ENCODE results near the gene TBCB. TPM values are rescaled to one million over a fixed set of nuclear protein-coding genes. Genes with fewer than 3 reads are reported as not detected.
A peak's percentile ranks its signal among the peaks of the same experiment; 100 is the strongest.

The TBCB gene
- total RNA-seq, 1 donor from 2014 or later: 172 TPM

DNA sequence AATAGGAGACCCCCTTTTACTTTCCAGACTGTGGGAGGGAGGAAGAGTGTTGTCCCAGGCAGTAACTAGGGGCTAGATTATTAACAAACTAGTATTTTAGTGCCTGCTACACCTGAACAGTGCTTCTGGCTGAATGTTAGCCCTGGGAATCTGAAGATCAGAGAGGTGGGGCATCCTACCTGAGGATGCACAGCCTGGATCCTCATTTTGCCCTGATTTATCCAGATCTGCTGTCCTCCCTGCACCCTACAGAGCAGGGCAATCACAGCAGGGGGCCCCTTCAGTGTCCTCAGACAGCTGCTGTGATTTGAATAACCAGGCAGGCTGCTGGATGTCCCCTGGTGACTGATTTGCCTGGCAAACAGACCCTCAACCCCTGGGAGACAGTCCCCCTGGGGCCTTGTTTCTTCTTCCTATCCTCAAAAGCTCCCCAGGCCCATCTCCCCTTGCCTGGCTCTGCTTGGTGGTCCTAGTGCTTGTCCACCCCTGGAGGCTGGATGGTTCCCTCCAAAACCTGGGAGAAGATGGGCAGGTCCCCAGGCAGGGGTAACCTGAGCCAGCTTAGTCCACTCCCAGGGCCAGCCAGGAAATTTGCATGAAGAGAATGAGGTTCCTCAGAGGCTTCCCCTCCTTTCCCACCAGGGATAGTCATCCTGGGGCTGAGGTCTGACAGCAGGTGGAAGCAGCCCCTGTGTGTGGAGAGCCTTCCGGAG lies 4.6 kb upstream of the TBCB start, which contains the start of gene OVOL3:
Gene OVOL3, plus strand, starts transcription at position 657 of the 713 bp plus-strand sequence. CDS start 60 bp downstream, outside the sequence.
- no peaks in the 10 kb centered on the region for H3K27me3 Mint-ChIP-seq (ENCODE audit: unreplicated experiment)
- H3K36me3 Mint-ChIP-seq (ENCODE audit: unreplicated experiment): peaks cover 4% of the 10 kb centered on the region
- H3K27ac Mint-ChIP-seq (ENCODE audit: unreplicated experiment): no peak within 1 kb of the TSS
- DNase-seq (ENCODE audit: extremely low spot score, unreplicated experiment): no peak
- TF ChIP-seq, protein P1, sequence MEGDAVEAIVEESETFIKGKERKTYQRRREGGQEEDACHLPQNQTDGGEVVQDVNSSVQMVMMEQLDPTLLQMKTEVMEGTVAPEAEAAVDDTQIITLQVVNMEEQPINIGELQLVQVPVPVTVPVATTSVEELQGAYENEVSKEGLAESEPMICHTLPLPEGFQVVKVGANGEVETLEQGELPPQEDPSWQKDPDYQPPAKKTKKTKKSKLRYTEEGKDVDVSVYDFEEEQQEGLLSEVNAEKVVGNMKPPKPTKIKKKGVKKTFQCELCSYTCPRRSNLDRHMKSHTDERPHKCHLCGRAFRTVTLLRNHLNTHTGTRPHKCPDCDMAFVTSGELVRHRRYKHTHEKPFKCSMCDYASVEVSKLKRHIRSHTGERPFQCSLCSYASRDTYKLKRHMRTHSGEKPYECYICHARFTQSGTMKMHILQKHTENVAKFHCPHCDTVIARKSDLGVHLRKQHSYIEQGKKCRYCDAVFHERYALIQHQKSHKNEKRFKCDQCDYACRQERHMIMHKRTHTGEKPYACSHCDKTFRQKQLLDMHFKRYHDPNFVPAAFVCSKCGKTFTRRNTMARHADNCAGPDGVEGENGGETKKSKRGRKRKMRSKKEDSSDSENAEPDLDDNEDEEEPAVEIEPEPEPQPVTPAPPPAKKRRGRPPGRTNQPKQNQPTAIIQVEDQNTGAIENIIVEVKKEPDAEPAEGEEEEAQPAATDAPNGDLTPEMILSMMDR (IDR thresholded peaks at IDR 0.05): no peak
- peak within 1 kb of the TSS; percentile 6 for H3K4me3 Mint-ChIP-seq (ENCODE audit: unreplicated experiment)
- peaks cover 14% of the 10 kb centered on the region for H3K4me1 Mint-ChIP-seq (ENCODE audit: unreplicated experiment)
- H3K9me3 Mint-ChIP-seq (ENCODE audit: unreplicated experiment): no peaks in the 10 kb centered on the region

DNA sequence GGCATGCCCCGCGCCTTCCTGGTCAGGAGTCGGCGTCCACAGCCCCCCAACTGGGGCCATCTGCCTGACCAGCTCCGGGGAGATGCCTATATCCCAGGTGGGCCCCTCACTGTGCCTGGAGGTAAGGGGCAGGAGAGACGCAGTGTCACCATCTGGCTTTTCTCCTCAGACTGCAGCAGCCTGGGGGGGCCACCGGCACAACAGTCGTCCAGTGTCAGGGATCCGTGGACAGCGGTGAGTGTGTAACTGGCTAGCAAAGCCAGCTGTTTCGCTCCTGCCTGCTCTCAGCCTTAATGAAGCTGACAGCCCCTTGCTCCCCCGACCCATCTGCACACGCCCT lies 4.1 kb upstream of the TBCB start:
- Mint-ChIP-seq H3K36me3 (ENCODE audit: unreplicated experiment) (peaks cover 5% of the 10 kb centered on the region), H3K4me3 (ENCODE audit: unreplicated experiment) (no peak overlapping the region), H3K27me3 (ENCODE audit: unreplicated experiment) (no peaks in the 10 kb centered on the region), H3K4me1 (ENCODE audit: unreplicated experiment) (peaks cover 15% of the 10 kb centered on the region), H3K27ac (ENCODE audit: unreplicated experiment) (no peak overlapping the region), H3K9me3 (ENCODE audit: unreplicated experiment) (no peaks in the 10 kb centered on the region)
- TF ChIP-seq, protein P1 (IDR thresholded peaks at IDR 0.05): no peak
- no peak for DNase-seq (ENCODE audit: extremely low spot score, unreplicated experiment)

- Mint-ChIP-seq H3K9me3 (ENCODE audit: unreplicated experiment) (no peaks in the 10 kb centered on the region), H3K4me1 (ENCODE audit: unreplicated experiment) (peaks cover 20% of the 10 kb centered on the region), H3K4me3 (ENCODE audit: unreplicated experiment) (peak overlapping the region; percentile 89), H3K27ac (ENCODE audit: unreplicated experiment) (peak overlapping the region; percentile 39), H3K27me3 (ENCODE audit: unreplicated experiment) (no peaks in the 10 kb centered on the region), H3K36me3 (ENCODE audit: unreplicated experiment) (peaks cover 9% of the 10 kb centered on the region)
- TF ChIP-seq, protein P1 (IDR thresholded peaks at IDR 0.05): no peak
- DNase-seq (ENCODE audit: extremely low spot score, unreplicated experiment): no peak
Measured at GRCh38 chr19:36112678-36113077, 2.6 kb upstream of the TBCB start.

- Mint-ChIP-seq H3K9me3 (ENCODE audit: unreplicated experiment) (no peaks in the 10 kb centered on the region), H3K4me3 (ENCODE audit: unreplicated experiment) (peak overlapping the region; percentile 89), H3K4me1 (ENCODE audit: unreplicated experiment) (peaks cover 20% of the 10 kb centered on the region), H3K27ac (ENCODE audit: unreplicated experiment) (no peak overlapping the region), H3K36me3 (ENCODE audit: unreplicated experiment) (peaks cover 13% of the 10 kb centered on the region), H3K27me3 (ENCODE audit: unreplicated experiment) (no peaks in the 10 kb centered on the region)
- TF ChIP-seq, protein P1 (IDR thresholded peaks at IDR 0.05): no peak
- DNase-seq (ENCODE audit: extremely low spot score, unreplicated experiment): no peak
Measured at GRCh38 chr19:36113425-36113824, 1.8 kb upstream of the TBCB start.

DNA sequence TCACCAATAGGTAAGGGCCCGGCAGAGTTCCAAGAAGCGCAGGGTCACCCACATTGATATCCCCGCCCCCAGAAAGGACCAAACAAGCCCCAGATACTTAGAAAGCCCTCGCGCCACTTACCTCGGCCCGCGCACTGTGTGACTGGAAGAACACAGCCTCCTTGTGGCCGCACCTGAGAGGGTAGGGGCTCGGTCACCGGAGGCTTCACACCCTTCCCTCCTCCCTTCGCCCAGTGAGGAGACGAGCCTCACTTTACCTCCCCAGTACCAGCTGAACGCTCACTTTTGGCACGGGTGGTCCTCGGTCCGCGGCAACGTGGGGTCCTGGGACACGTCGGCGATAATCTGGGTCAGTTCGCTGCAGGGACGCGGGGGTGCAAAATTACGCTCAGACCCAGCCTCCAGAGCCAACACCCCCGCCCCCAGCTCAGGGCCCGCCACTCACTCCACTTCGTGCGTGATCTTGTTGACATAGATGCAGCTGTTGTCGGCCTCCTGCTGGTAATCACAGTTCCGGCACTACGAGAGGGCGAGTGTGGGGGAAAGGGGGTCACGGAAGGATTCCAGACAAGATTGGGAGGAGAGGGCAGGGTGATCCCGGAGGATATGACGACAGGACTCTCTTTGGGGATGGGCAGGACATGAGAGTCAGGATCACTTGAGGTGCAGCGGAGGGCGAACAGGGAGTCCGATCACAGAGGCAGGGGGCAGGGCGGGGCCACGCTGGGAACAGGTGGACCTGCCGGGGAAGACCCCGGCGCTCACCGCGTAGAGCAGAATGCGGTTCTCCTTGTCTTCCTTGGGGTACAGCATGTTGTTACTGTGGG lies 1.2 kb upstream of the TBCB start:
- Mint-ChIP-seq H3K4me3 (ENCODE audit: unreplicated experiment) (peak overlapping the region; percentile 89), H3K36me3 (ENCODE audit: unreplicated experiment) (peaks cover 14% of the 10 kb centered on the region), H3K27me3 (ENCODE audit: unreplicated experiment) (no peaks in the 10 kb centered on the region), H3K9me3 (ENCODE audit: unreplicated experiment) (no peaks in the 10 kb centered on the region), H3K27ac (ENCODE audit: unreplicated experiment) (peak overlapping the region; percentile 97), H3K4me1 (ENCODE audit: unreplicated experiment) (peaks cover 20% of the 10 kb centered on the region)
- DNase-seq (ENCODE audit: extremely low spot score, unreplicated experiment): no peak
- TF ChIP-seq, protein P1 (IDR thresholded peaks at IDR 0.05): no peak
